GM23248 (cell line): ENCODE results near the gene PAPLN. TPM values are rescaled to one million over a fixed set of nuclear protein-coding genes. Genes with fewer than 3 reads are reported as not detected.

ENCODE experiments used
- DNase-seq: peaks from one replicate; pipeline ENCODE4 v3.0.0-alpha.2; 2015
- H2AFZ ChIP-seq: fragments of 200-600 bp; sonication (generic); 2 replicates; pipeline ENCODE4 v1.6.1; 2016; ENCODE audit warnings: antibody characterized with exemption
- H3F3A ChIP-seq: fragments of 200-600 bp; sonication (generic); 2 replicates; pipeline ENCODE4 v1.6.1; 2016; ENCODE audit warnings: mild to moderate bottlenecking, antibody characterized with exemption, mixed run types; ENCODE audit not compliant: insufficient read depth
- H3K27ac ChIP-seq: fragments of 200-600 bp; sonication (generic); 2 replicates; pipeline ENCODE4 v1.5.1; 2016; ENCODE audit warnings: mild to moderate bottlenecking
- H3K27me3 ChIP-seq: fragments of 200-600 bp; sonication (generic); replicated peaks from 2 replicates; pipeline ENCODE4 v1.6.1; 2016; ENCODE audit warnings: mild to moderate bottlenecking; ENCODE audit not compliant: insufficient read depth
- H3K36me3 ChIP-seq: fragments of 200-600 bp; sonication (generic); 2 replicates; pipeline ENCODE4 v1.6.1; 2016; ENCODE audit warnings: low read depth, mild to moderate bottlenecking
- H3K4me1 ChIP-seq: fragments of 200-600 bp; sonication (generic); 2 replicates; pipeline ENCODE4 v1.6.1; 2016; ENCODE audit warnings: mild to moderate bottlenecking; ENCODE audit not compliant: insufficient read depth
- H3K4me2 ChIP-seq: fragments of 200-600 bp; sonication (generic); one replicate; pipeline ENCODE4 v1.6.1; 2016; ENCODE audit warnings: mild to moderate bottlenecking; ENCODE audit not compliant: unreplicated experiment
- H3K4me3 ChIP-seq: fragments of 200-600 bp; sonication (generic); 2 replicates; pipeline ENCODE4 v1.5.1; 2016; ENCODE audit warnings: mild to moderate bottlenecking
- H3K79me2 ChIP-seq: fragments of 200-600 bp; sonication (generic); 2 replicates; pipeline ENCODE4 v1.6.1; 2016; ENCODE audit warnings: mild to moderate bottlenecking; ENCODE audit not compliant: insufficient read depth
- H3K9ac ChIP-seq: fragments of 200-600 bp; sonication (generic); 2 replicates; pipeline ENCODE4 v1.6.1; 2016; ENCODE audit warnings: mild to moderate bottlenecking
- H3K9me2 ChIP-seq: fragments of 200-600 bp; sonication (generic); 2 replicates; pipeline ENCODE4 v1.6.1; 2016; ENCODE audit warnings: mixed run types, mild to moderate bottlenecking, moderate library complexity; ENCODE audit not compliant: insufficient read depth
- H3K9me3 ChIP-seq: fragments of 200-600 bp; sonication (generic); one replicate; pipeline ENCODE4 v1.6.1; 2017; ENCODE audit warnings: low read depth
- H4K20me1 ChIP-seq: fragments of 200-600 bp; sonication (generic); 2 replicates; pipeline ENCODE4 v1.6.0; 2016; ENCODE audit not compliant: insufficient read depth
- EZH2 ChIP-seq: fragments of 200-600 bp; sonication (generic); IDR thresholded peaks from 2 replicates; pipeline ENCODE4 v1.6.1; 2018; ENCODE audit warnings: antibody characterized with exemption, mild to moderate bottlenecking; ENCODE audit not compliant: insufficient read depth, poor library complexity, severe bottlenecking
- EZH2phosphoT487 ChIP-seq: fragments of 200-600 bp; sonication (generic); IDR thresholded peaks from 2 replicates; pipeline ENCODE4 v1.6.1; 2018; ENCODE audit warnings: antibody characterized with exemption, moderate library complexity, mild to moderate bottlenecking, low read depth; ENCODE audit not compliant: insufficient read depth
- WGBS, 2 experiments: methylation state at CpG; one replicate each; pipeline ENCODE4 v1.1.6; 2015 to 2017; ENCODE audit warnings: low lambda C conversion rate in 2 of 2, low coverage in 1 of 2; ENCODE audit errors: missing lambda C conversion rate in 2 of 2; 5-methylcytosine and 5-hydroxymethylcytosine counted together
- in situ Hi-C: fragments of 300-500 bp; cut with MboI; formaldehyde crosslinking; loops from 2 replicates; pipeline ENCODE4 v1.15.0; 2020
- polyA plus RNA-seq: library from polyadenylated mRNA; unstranded; fragments of >200 nt; fragmentation: Nextera tagmentation; extraction: Ambion mirVana; gene quantifications from 2 replicates; pipeline ENCODE4 v1.2.1, GENCODE V29; 2016
- total RNA-seq: library from RNA; depleted of rRNA; stranded (reverse); fragments of >200 nt; shearing (Covaris generic); gene quantifications from 2 replicates; pipeline ENCODE4 v1.2.3, GENCODE V29; 2014

PAPLN gene
- total and polyA plus RNA-seq, 2 experiments from 2014 or later: 0.22 to 0.98 TPM

GRCh38 chr14:73250781-73251500, 13.6 kb downstream of the PAPLN start:
- Histone ChIP-seq H3K36me3 (no peaks in the 10 kb centered on the region), H2AFZ (no peak overlapping the region), H3K9me3 (no peaks in the 10 kb centered on the region), H4K20me1 (no peaks in the 10 kb centered on the region), H3K79me2 (no peaks in the 10 kb centered on the region), H3K4me1 (no peaks in the 10 kb centered on the region), H3F3A (no peaks in the 10 kb centered on the region), H3K9ac (no peak overlapping the region), H3K4me3 (no peak overlapping the region), H3K4me2 (no peak overlapping the region), H3K27ac (no peak overlapping the region), H3K9me2 (no peaks in the 10 kb centered on the region), H3K27me3 (no peaks in the 10 kb centered on the region)
- in situ Hi-C loops: no loop called here
- 87 to 89% methylated on average over 26 to 27 of the region's 27 CpGs for WGBS, 2 experiments
- DNase-seq: no peak
- no peak for TF ChIP-seq EZH2
- TF ChIP-seq EZH2phosphoT487: no peak

GRCh38 chr14:73251516-73252215, 14.4 kb downstream of the PAPLN start:
- Histone ChIP-seq H3K4me1 (no peaks in the 10 kb centered on the region), H3K27ac (no peak overlapping the region), H3K9ac (no peak overlapping the region), H3K4me3 (no peak overlapping the region), H3F3A (no peaks in the 10 kb centered on the region), H3K9me3 (no peaks in the 10 kb centered on the region), H4K20me1 (no peaks in the 10 kb centered on the region), H3K4me2 (no peak overlapping the region), H2AFZ (no peak overlapping the region), H3K79me2 (no peaks in the 10 kb centered on the region), H3K36me3 (no peaks in the 10 kb centered on the region), H3K9me2 (no peaks in the 10 kb centered on the region), H3K27me3 (no peaks in the 10 kb centered on the region)
- TF ChIP-seq EZH2phosphoT487 (no peak), EZH2 (no peak)
- in situ Hi-C loops: no loop called here
- whole genome bisulfite sequencing, 2 experiments: 84 to 86% methylated on average over 29 to 30 of the region's 30 CpGs
- DNase-seq: no peak

DNA sequence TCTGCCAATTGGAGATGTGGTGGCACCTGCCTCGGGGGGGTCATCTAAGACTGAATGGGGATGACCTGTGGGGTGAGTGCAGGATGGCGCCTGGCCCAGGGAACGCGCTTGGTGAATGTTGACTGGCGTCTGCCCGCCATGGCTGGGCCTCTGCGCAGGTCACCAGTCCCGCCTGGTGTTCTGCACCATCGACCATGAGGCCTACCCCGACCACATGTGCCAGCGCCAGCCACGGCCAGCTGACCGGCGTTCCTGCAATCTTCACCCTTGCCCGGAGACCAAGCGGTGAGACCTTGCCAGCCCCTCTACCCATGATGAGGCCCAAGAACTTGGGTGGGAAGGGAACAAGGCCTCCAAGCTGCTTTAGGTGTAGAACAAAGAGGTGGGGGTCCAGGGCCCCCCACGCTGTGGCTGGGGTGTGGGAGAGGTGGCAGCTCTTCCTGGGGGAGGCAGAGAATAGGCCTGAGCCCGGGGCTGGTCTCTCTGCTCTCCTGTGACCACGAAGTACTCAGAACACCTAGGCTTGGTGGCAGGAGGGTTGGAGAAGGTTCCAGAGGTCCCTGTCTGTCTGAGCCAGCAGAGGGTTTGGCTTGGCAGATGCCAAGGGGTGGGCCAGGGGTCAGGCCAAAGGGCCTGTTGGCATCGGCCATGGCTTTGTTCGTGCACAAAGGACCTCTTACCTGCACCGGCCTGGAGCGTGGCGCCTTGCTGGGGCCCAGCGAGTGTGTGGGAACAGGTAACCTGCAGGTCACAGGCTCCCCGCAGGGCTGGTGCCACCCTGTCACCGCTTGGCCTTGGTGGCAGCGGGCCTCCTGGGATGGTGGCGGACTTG, 15.4 kb downstream of the PAPLN start:
- Histone ChIP-seq H3K9me3 (no peaks in the 10 kb centered on the region), H3K27ac (no peak overlapping the region), H2AFZ (no peak overlapping the region), H3K4me2 (no peak overlapping the region), H3K9ac (no peak overlapping the region), H3K4me1 (no peaks in the 10 kb centered on the region), H3K9me2 (no peaks in the 10 kb centered on the region), H3K4me3 (no peak overlapping the region), H3K79me2 (no peaks in the 10 kb centered on the region), H3K36me3 (no peaks in the 10 kb centered on the region), H3F3A (no peaks in the 10 kb centered on the region), H4K20me1 (no peaks in the 10 kb centered on the region), H3K27me3 (no peaks in the 10 kb centered on the region)
- WGBS, 2 experiments: 81 to 85% methylated on average over 27 to 29 of the region's 29 CpGs
- TF ChIP-seq EZH2 (no peak), EZH2phosphoT487 (no peak)
- DNase-seq: no peak
- in situ Hi-C loops: no loop called here

GRCh38 chr14:73253323-73253610, 16.0 kb downstream of the PAPLN start:
- Histone ChIP-seq H4K20me1 (no peaks in the 10 kb centered on the region), H3K27ac (no peak overlapping the region), H3K27me3 (no peaks in the 10 kb centered on the region), H3K4me2 (no peak overlapping the region), H2AFZ (no peak overlapping the region), H3K4me1 (no peaks in the 10 kb centered on the region), H3K9ac (no peak overlapping the region), H3K79me2 (no peaks in the 10 kb centered on the region), H3F3A (no peaks in the 10 kb centered on the region), H3K36me3 (no peaks in the 10 kb centered on the region), H3K9me2 (no peaks in the 10 kb centered on the region), H3K4me3 (no peak overlapping the region), H3K9me3 (no peaks in the 10 kb centered on the region)
- DNase-seq: no peak
- TF ChIP-seq EZH2phosphoT487 (no peak), EZH2 (no peak)
- in situ Hi-C loops: no loop called here
- 86 to 93% methylated on average over 5 to 10 of the region's 10 CpGs for WGBS, 2 experiments
